ENCODE results near the gene RPS3A.
"Not testable (repeated sequence)": the region's sequence is repeated elsewhere in the genome, so short reads cannot be mapped to it uniquely, and the experiment has no call there.

Gene RPS3A

GRCh38 chr4:151099229-151099975 is at the start of gene RPS3A:
TSS of gene RPS3A (plus strand) at chr4:151099628. CDS start at chr4:151099653, 25 bp downstream.
- H3K36me3 ChIP-seq (ENCODE audit: low read length) = peaks cover 44% of the 10 kb centered on the region
- peaks cover 44% of the 10 kb centered on the region for H3K79me2 ChIP-seq (ENCODE audit: insufficient read depth, low read length)
- H3K9me3 ChIP-seq (ENCODE audit: insufficient read depth, low read length) = no peaks in the 10 kb centered on the region
- H3K27me3 ChIP-seq (ENCODE audit: low read length) = no peaks in the 10 kb centered on the region
- peak within 1 kb of the TSS; percentile 96 for H3K4me2 ChIP-seq (ENCODE audit: low read depth, low read length, poor library complexity, severe bottlenecking)
- TF ChIP-seq CTCF (IDR thresholded peaks at IDR 0.05; ENCODE audit: insufficient read depth, low read length, poor library complexity, severe bottlenecking) (peak; percentile 79), EZH2phosphoT487 (conservative IDR thresholded peaks at IDR 0.05; ENCODE audit: low read length) (no peak)
- peaks cover 37% of the 10 kb centered on the region for H3F3A ChIP-seq (ENCODE audit: insufficient read depth)
- peak within 1 kb of the TSS; percentile 98 for H3K9ac ChIP-seq (ENCODE audit: low read length)
- H3K27ac ChIP-seq (ENCODE audit: low read depth, low read length) = peak within 1 kb of the TSS; percentile 72
- H3K9me2 ChIP-seq (replicated peaks; ENCODE audit: insufficient read depth, low read length) = no peaks in the 10 kb centered on the region
- peak within 1 kb of the TSS; percentile 76 for H3K4me3 ChIP-seq (ENCODE audit: insufficient read depth, low read length, poor library complexity, severe bottlenecking)
- peak within 1 kb of the TSS; percentile 99 for H2AFZ ChIP-seq (ENCODE audit: low read depth, low read length, severe bottlenecking)
- H4K20me1 ChIP-seq (ENCODE audit: low read depth, low read length) = peaks cover 34% of the 10 kb centered on the region

- no peak for TF ChIP-seq CTCF (IDR thresholded peaks at IDR 0.05; ENCODE audit: insufficient read depth, low read length, poor library complexity, severe bottlenecking)
- TF ChIP-seq EZH2phosphoT487 (conservative IDR thresholded peaks at IDR 0.05; ENCODE audit: low read length) = no peak
- H3K27ac ChIP-seq (ENCODE audit: low read depth, low read length) = no peak overlapping the region
- no peaks in the 10 kb centered on the region for H3K27me3 ChIP-seq (ENCODE audit: low read length)
- no peak overlapping the region for H3K4me3 ChIP-seq (ENCODE audit: insufficient read depth, low read length, poor library complexity, severe bottlenecking)
- H3K4me2 ChIP-seq (ENCODE audit: low read depth, low read length, poor library complexity, severe bottlenecking) = no peak overlapping the region
- H3K9ac ChIP-seq (ENCODE audit: low read length) = no peak overlapping the region
- H3K9me3 ChIP-seq (ENCODE audit: insufficient read depth, low read length) = no peaks in the 10 kb centered on the region
- H3K9me2 ChIP-seq (replicated peaks; ENCODE audit: insufficient read depth, low read length) = no peaks in the 10 kb centered on the region
- H3K36me3 ChIP-seq (ENCODE audit: low read length) = no peaks in the 10 kb centered on the region
- no peaks in the 10 kb centered on the region for H3K79me2 ChIP-seq (ENCODE audit: insufficient read depth, low read length)
- H4K20me1 ChIP-seq (ENCODE audit: low read depth, low read length) = no peaks in the 10 kb centered on the region
- no peaks in the 10 kb centered on the region for H3F3A ChIP-seq (ENCODE audit: insufficient read depth)
- no peak overlapping the region for H2AFZ ChIP-seq (ENCODE audit: low read depth, low read length, severe bottlenecking)
These were observed 46.6 kb upstream of the RPS3A start for GRCh38 chr4:151052785-151053184.

GRCh38 chr4:151055539-151055938 is 43.9 kb upstream of the RPS3A start:
- TF ChIP-seq CTCF (IDR thresholded peaks at IDR 0.05; ENCODE audit: insufficient read depth, low read length, poor library complexity, severe bottlenecking) = no peak
- no peak for TF ChIP-seq EZH2phosphoT487 (conservative IDR thresholded peaks at IDR 0.05; ENCODE audit: low read length)
- no peak overlapping the region for H2AFZ ChIP-seq (ENCODE audit: low read depth, low read length, severe bottlenecking)

GRCh38 chr4:151063143-151063542 is 36.3 kb upstream of the RPS3A start:
- not testable (repeated sequence) for H3K4me2 ChIP-seq (ENCODE audit: low read depth, low read length, poor library complexity, severe bottlenecking); H3K36me3 ChIP-seq (ENCODE audit: low read length); H3K27me3 ChIP-seq (ENCODE audit: low read length); H3K4me3 ChIP-seq (ENCODE audit: insufficient read depth, low read length, poor library complexity, severe bottlenecking); H3K9ac ChIP-seq (ENCODE audit: low read length); H3K27ac ChIP-seq (ENCODE audit: low read depth, low read length); H2AFZ ChIP-seq (ENCODE audit: low read depth, low read length, severe bottlenecking); H3K79me2 ChIP-seq (ENCODE audit: insufficient read depth, low read length); H3K9me2 ChIP-seq (replicated peaks; ENCODE audit: insufficient read depth, low read length); H4K20me1 ChIP-seq (ENCODE audit: low read depth, low read length); H3K9me3 ChIP-seq (ENCODE audit: insufficient read depth, low read length); H3F3A ChIP-seq (ENCODE audit: insufficient read depth)

More at GRCh38 chr4:151055539-151055938, 43.9 kb upstream of the RPS3A start:
- Histone ChIP-seq H3K9ac (ENCODE audit: low read length) (no peak overlapping the region), H3K9me3 (ENCODE audit: insufficient read depth, low read length) (no peaks in the 10 kb centered on the region), H3K79me2 (ENCODE audit: insufficient read depth, low read length) (no peaks in the 10 kb centered on the region), H3K27me3 (ENCODE audit: low read length) (no peaks in the 10 kb centered on the region), H3K4me2 (ENCODE audit: low read depth, low read length, poor library complexity, severe bottlenecking) (no peak overlapping the region), H3F3A (ENCODE audit: insufficient read depth) (no peaks in the 10 kb centered on the region), H3K27ac (ENCODE audit: low read depth, low read length) (no peak overlapping the region), H3K36me3 (ENCODE audit: low read length) (no peaks in the 10 kb centered on the region), H3K9me2 (replicated peaks; ENCODE audit: insufficient read depth, low read length) (no peaks in the 10 kb centered on the region), H3K4me3 (ENCODE audit: insufficient read depth, low read length, poor library complexity, severe bottlenecking) (no peak overlapping the region), H4K20me1 (ENCODE audit: low read depth, low read length) (no peaks in the 10 kb centered on the region)
